Ovary (tissue), 3 donors: ENCODE data around the gene NCAPH2.

Source experiments
- EP300 ChIP-seq: sonication (generic); formaldehyde crosslinking; IDR thresholded peaks from one replicate; pipeline ENCODE4 v1.6.1; 2017; ENCODE audit warnings: antibody characterized with exemption
- POLR2A ChIP-seq: fragments of 450-650 bp; IDR thresholded peaks from one replicate; pipeline ENCODE4 v1.6.1; 2017; ENCODE audit warnings: antibody characterized with exemption, mild to moderate bottlenecking, moderate library complexity
- TF ChIP-seq, protein P1 (sequence below), 3 donors: fragments of 450-650 bp in 2 of 3; fragments of 200-600 bp in 1 of 3; IDR thresholded peaks; one replicate each; pipeline versions ENCODE4 v1.5.1 to v1.8.0; 2016 to 2022; ENCODE audit warnings: antibody characterized with exemption in 3 of 3, mild to moderate bottlenecking in 1 of 3
- donor health status: DM: no; HTN: no; CAD: no.

DNA sequence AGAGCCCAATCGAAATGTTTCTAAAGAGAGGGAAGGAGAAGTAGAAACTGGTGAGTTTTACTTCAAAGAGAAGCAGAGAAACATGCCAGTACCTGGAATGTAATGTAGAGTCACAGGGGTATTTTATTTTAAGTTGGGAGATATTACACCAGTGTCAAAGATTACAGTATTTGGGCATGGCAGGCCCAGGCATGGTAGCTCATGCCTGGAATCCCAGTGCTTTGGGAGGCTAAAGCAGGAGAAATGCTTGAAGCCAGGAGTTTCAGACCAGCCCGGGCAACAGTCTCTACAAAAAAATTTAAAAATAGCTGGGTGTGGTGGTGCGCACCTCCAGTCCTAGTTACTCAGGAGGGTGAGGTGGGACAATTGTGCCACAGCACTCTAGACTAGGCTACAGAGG lies 52.0 kb downstream of the NCAPH2 start:
- TF ChIP-seq POLR2A, result no peak
- TF ChIP-seq, protein P1, sequence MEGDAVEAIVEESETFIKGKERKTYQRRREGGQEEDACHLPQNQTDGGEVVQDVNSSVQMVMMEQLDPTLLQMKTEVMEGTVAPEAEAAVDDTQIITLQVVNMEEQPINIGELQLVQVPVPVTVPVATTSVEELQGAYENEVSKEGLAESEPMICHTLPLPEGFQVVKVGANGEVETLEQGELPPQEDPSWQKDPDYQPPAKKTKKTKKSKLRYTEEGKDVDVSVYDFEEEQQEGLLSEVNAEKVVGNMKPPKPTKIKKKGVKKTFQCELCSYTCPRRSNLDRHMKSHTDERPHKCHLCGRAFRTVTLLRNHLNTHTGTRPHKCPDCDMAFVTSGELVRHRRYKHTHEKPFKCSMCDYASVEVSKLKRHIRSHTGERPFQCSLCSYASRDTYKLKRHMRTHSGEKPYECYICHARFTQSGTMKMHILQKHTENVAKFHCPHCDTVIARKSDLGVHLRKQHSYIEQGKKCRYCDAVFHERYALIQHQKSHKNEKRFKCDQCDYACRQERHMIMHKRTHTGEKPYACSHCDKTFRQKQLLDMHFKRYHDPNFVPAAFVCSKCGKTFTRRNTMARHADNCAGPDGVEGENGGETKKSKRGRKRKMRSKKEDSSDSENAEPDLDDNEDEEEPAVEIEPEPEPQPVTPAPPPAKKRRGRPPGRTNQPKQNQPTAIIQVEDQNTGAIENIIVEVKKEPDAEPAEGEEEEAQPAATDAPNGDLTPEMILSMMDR (IDR thresholded peaks at IDR 0.05), result no peak
- TF ChIP-seq EP300, result no peak
